HepG2 (cell line): ENCODE measurements around the gene ASXL1. TPM values are rescaled to one million over a fixed set of nuclear protein-coding genes. Genes with fewer than 3 reads are reported as not detected.

Experiments used
- AHR ChIP-seq: IDR thresholded peaks from 2 replicates; pipeline ENCODE4 v1.6.1; 2018; ENCODE audit warnings: missing genetic modification reagents, missing compliant biosample characterization
- GABPB1 ChIP-seq: IDR thresholded peaks from 2 replicates; pipeline ENCODE4 v1.6.1; 2016; ENCODE audit warnings: mild to moderate bottlenecking, missing genetic modification reagents, moderate library complexity, missing compliant biosample characterization
- HNRNPL ChIP-seq: fragments of 200-400 bp; formaldehyde crosslinking; IDR thresholded peaks from 2 replicates; pipeline ENCODE4 v1.6.1; 2017; ENCODE audit warnings: mild to moderate bottlenecking, low read depth, low read length
- MEF2D ChIP-seq: sonication (generic); formaldehyde crosslinking; IDR thresholded peaks from 2 replicates; pipeline ENCODE4 v1.5.1; 2020; ENCODE audit warnings: mild to moderate bottlenecking, missing genetic modification reagents
- MLLT10 ChIP-seq: sonication (generic); formaldehyde crosslinking; IDR thresholded peaks from 2 replicates; pipeline ENCODE4 v1.4.0; 2020; ENCODE audit warnings: missing genetic modification reagents
- SALL1 ChIP-seq: sonication (generic); formaldehyde crosslinking; IDR thresholded peaks from 2 replicates; pipeline ENCODE4 v1.8.0; 2022; ENCODE audit warnings: mild to moderate bottlenecking, missing genetic modification reagents
- YY1 ChIP-seq: IDR thresholded peaks from 2 replicates; pipeline ENCODE4 v1.6.1; 2011; ENCODE audit warnings: low read length, low read depth, moderate library complexity, mild to moderate bottlenecking; ENCODE audit not compliant: insufficient read depth, insufficient replicate concordance
- ZBTB38 ChIP-seq: sonication (generic); formaldehyde crosslinking; IDR thresholded peaks from 2 replicates; pipeline ENCODE4 v1.5.1; 2020; ENCODE audit warnings: mild to moderate bottlenecking, missing genetic modification reagents
- ZC3H4 ChIP-seq: sonication (generic); formaldehyde crosslinking; IDR thresholded peaks from 2 replicates; pipeline ENCODE4 v1.4.0; 2020; ENCODE audit warnings: missing genetic modification reagents, borderline replicate concordance
- ZKSCAN8 ChIP-seq: IDR thresholded peaks from 2 replicates; pipeline ENCODE4 v1.6.1; 2016; ENCODE audit warnings: borderline replicate concordance, missing genetic modification reagents, missing compliant biosample characterization
- ZNF160 ChIP-seq: sonication (generic); formaldehyde crosslinking; IDR thresholded peaks from 2 replicates; pipeline ENCODE4 v1.8.0; 2022; ENCODE audit warnings: mild to moderate bottlenecking, inconsistent platforms, missing genetic modification reagents
- ZNF367 ChIP-seq: sonication (generic); formaldehyde crosslinking; IDR thresholded peaks from 2 replicates; pipeline ENCODE4 v1.4.0; 2020; ENCODE audit warnings: missing genetic modification reagents, borderline replicate concordance
- ZNF550 ChIP-seq: sonication (generic); formaldehyde crosslinking; IDR thresholded peaks from 2 replicates; pipeline ENCODE4 v1.4.0; 2020; ENCODE audit warnings: mild to moderate bottlenecking, missing genetic modification reagents, borderline replicate concordance
- polyA plus RNA-seq, 8 experiments: library from polyadenylated mRNA; depleted of rRNA in 3 of 8; stranded (reverse) in 7 of 8; unstranded in 1 of 8; fragments of >200 nt; fragmentation: Illumina TruSeq in 4 of 8; extraction: Trizol in 4 of 8; gene quantifications; 2 replicates each; pipeline versions ENCODE4 v1.2.1 to v1.2.3, GENCODE V29; 2011 to 2016; ENCODE audit warnings: low read depth in 4 of 8, missing spikeins in 1 of 8, mixed read lengths in 1 of 8; ENCODE audit not compliant: insufficient read depth in 1 of 8
- total RNA-seq, 5 experiments: library from RNA; depleted of rRNA; stranded (reverse); fragments of >200 nt; fragmentation: Illumina TruSeq; extraction: Trizol; gene quantifications; 2 replicates each; pipeline ENCODE4 v1.2.3, GENCODE V29; 2016; ENCODE audit warnings: low read depth in 1 of 5
- TF ChIP-seq, protein P1 (sequence below): sonication (generic); formaldehyde crosslinking; IDR thresholded peaks from 2 replicates; pipeline ENCODE4 v1.4.0; 2020; ENCODE audit warnings: mild to moderate bottlenecking, missing genetic modification reagents
- TF ChIP-seq, protein P2 (sequence below): IDR thresholded peaks from 2 replicates; pipeline ENCODE4 v1.4.0; 2020; ENCODE audit warnings: mild to moderate bottlenecking, missing genetic modification reagents
- TF ChIP-seq, protein P3 (sequence below): sonication (generic); formaldehyde crosslinking; IDR thresholded peaks from 2 replicates; pipeline ENCODE4 v1.4.0; 2020; ENCODE audit warnings: mild to moderate bottlenecking, missing genetic modification reagents

The ASXL1 gene
- total and polyA plus RNA-seq, 2 of the 13 experiments (the other 11 are each of a cell fraction or from before 2014, with no cell fraction given): 62.1 to 74.8 TPM

DNA sequence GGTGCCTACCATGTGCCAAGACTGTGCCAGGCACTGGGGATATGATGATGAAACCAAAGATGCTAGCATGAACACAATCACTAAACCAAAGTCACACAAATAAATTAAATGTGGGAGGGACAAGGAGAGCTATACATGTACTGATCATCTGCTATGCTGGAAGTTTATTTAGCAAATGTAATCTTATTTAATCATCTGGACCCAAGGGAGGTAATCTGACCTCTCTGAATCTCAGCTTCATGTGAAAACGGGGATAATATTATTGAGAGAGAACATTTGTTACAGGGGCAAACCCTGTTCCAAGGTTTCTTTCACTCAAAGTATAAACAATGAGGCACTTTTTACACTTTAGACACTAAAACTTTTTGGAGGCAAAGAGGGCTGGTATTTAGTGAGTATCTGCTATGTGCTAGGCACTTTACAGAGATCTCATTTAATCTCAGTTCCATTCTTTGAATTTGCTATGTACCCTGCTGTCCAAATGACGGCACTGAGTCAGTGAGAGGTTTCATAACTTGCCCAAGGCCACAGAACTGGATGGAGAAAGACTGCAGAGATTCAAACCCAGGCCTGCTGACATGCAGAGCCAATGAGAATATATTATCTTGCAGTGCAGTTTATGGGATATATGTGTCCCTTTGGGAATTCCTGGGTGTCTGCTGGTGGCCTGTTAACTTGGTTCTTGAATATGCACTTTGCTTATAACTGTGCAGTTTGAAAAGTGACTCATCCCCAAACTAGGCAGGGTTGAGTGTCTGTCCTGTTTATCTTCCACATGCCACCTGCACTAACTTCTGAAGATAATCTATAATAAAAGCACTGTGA is 3.3 kb upstream of the ASXL1 start (continued):
- TF ChIP-seq, protein P1, sequence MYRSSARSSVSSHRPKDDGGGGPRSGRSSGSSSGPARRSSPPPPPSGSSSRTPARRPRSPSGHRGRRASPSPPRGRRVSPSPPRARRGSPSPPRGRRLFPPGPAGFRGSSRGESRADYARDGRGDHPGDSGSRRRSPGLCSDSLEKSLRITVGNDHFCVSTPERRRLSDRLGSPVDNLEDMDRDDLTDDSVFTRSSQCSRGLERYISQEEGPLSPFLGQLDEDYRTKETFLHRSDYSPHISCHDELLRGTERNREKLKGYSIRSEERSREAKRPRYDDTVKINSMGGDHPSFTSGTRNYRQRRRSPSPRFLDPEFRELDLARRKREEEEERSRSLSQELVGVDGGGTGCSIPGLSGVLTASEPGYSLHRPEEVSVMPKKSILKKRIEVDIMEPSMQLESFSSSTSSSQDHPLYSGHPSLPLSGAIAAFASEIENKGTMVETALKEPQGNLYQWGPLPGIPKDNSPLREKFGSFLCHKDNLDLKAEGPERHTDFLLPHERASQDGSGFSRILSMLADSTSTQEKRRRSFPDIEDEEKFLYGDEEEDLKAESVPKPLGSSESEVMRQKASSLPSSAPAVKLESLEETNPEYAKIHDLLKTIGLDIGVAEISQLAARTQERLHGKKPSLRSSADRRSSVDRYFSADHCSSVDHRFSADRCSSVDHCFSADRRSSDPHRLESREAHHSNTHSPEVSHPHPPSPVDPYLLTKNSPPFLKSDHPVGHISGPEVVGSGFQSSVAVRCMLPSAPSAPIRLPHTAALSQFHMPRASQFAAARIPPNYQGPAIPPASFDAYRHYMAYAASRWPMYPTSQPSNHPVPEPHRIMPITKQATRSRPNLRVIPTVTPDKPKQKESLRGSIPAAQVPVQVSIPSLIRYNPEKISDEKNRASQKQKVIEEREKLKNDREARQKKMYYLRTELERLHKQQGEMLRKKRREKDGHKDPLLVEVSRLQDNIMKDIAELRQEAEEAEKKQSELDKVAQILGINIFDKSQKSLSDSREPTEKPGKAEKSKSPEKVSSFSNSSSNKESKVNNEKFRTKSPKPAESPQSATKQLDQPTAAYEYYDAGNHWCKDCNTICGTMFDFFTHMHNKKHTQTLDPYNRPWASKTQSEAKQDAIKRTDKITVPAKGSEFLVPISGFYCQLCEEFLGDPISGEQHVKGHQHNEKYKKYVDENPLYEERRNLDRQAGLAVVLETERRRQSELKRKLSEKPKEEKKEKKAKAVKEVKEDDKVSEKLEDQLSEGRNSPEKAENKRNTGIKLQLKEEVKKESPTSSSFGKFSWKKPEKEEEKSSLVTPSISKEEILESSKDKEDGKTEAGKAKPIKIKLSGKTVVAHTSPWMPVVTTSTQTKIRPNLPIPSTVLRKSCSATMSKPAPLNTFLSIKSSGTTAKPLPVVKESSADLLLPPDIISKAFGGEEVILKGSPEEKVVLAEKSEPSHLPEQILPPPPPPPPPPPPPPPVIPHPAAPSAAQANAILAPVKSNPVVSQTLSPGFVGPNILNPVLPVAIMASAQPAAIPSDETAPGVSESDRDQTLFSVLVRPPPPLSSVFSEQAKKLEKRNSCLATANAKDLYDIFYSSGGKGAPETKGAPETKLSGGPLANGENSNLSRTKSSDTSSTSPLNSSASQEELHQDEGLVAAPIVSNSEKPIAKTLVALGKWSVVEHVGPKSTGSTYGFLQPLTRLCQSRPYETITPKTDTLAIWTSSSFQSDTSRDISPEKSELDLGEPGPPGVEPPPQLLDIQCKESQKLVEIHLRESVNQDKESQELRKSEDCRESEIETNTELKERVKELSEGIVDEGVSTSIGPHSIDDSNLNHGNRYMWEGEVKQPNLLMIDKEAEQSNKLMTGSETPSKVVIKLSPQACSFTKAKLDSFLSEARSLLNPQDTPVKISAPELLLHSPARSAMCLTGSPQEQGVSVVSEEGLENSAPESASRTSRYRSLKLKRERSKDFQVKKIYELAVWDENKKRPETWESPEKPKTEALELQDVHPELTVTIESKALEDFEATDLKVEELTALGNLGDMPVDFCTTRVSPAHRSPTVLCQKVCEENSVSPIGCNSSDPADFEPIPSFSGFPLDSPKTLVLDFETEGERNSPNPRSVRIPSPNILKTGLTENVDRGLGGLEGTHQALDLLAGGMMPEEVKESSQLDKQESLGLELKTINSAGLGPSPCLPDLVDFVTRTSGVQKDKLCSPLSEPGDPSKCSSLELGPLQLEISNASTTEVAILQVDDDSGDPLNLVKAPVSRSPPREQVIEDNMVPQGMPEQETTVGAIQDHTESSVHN (CRISPR knock-in tag): no peak
- TF ChIP-seq MLLT10 (CRISPR knock-in tag) (no peak), AHR (no peak), SALL1 (CRISPR knock-in tag) (peak; percentile 71), ZBTB38 (CRISPR knock-in tag) (no peak; the same call in 1 of the 2 replicates), HNRNPL (no peak), MEF2D (no peak; the same call in 1 of the 2 replicates), ZNF160 (CRISPR knock-in tag) (no peak), ZNF367 (CRISPR knock-in tag) (no peak), ZNF550 (CRISPR knock-in tag) (no peak), YY1 (no peak), GABPB1 (CRISPR knock-in tag) (0 out of 2 replicates have a peak, but pooled peaks have one; percentile 16), ZKSCAN8 (0 out of 2 replicates have a peak, but pooled peaks have one; percentile 59), ZC3H4 (CRISPR knock-in tag) (no peak)
- TF ChIP-seq, protein P2, sequence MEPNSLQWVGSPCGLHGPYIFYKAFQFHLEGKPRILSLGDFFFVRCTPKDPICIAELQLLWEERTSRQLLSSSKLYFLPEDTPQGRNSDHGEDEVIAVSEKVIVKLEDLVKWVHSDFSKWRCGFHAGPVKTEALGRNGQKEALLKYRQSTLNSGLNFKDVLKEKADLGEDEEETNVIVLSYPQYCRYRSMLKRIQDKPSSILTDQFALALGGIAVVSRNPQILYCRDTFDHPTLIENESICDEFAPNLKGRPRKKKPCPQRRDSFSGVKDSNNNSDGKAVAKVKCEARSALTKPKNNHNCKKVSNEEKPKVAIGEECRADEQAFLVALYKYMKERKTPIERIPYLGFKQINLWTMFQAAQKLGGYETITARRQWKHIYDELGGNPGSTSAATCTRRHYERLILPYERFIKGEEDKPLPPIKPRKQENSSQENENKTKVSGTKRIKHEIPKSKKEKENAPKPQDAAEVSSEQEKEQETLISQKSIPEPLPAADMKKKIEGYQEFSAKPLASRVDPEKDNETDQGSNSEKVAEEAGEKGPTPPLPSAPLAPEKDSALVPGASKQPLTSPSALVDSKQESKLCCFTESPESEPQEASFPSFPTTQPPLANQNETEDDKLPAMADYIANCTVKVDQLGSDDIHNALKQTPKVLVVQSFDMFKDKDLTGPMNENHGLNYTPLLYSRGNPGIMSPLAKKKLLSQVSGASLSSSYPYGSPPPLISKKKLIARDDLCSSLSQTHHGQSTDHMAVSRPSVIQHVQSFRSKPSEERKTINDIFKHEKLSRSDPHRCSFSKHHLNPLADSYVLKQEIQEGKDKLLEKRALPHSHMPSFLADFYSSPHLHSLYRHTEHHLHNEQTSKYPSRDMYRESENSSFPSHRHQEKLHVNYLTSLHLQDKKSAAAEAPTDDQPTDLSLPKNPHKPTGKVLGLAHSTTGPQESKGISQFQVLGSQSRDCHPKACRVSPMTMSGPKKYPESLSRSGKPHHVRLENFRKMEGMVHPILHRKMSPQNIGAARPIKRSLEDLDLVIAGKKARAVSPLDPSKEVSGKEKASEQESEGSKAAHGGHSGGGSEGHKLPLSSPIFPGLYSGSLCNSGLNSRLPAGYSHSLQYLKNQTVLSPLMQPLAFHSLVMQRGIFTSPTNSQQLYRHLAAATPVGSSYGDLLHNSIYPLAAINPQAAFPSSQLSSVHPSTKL (CRISPR knock-in tag): peak; percentile 81
- TF ChIP-seq, protein P3, sequence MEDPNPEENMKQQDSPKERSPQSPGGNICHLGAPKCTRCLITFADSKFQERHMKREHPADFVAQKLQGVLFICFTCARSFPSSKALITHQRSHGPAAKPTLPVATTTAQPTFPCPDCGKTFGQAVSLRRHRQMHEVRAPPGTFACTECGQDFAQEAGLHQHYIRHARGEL (CRISPR knock-in tag): no peak
